IPS-15b (cell line): ENCODE data around the gene CTDSP2.
"Not testable (repeated sequence)": the region's sequence is repeated elsewhere in the genome, so short reads cannot be mapped to it uniquely, and the experiment has no call there.

ENCODE experiments used
- H3K27me3 ChIP-seq: one replicate; pipeline ENCODE4 v1.6.1; 2013; ENCODE audit warnings: low read length; ENCODE audit not compliant: control insufficient read depth, insufficient read depth
- H3K36me3 ChIP-seq: one replicate; pipeline ENCODE4 v1.6.1; 2013; ENCODE audit warnings: low read length; ENCODE audit not compliant: control insufficient read depth, insufficient read depth
- H3K4me1 ChIP-seq: one replicate; pipeline ENCODE4 v1.6.1; 2013; ENCODE audit warnings: mild to moderate bottlenecking, low read length; ENCODE audit not compliant: control insufficient read depth, insufficient read depth
- H3K4me3 ChIP-seq: one replicate; pipeline ENCODE4 v1.5.1; 2013; ENCODE audit warnings: low read depth, low read length
- H3K9ac ChIP-seq: one replicate; pipeline ENCODE4 v1.6.1; 2013; ENCODE audit warnings: low read depth, mild to moderate bottlenecking, low read length
- H3K9me3 ChIP-seq: one replicate; pipeline ENCODE4 v1.6.1; 2013; ENCODE audit warnings: mild to moderate bottlenecking, low read length; ENCODE audit not compliant: control insufficient read depth, insufficient read depth

The CTDSP2 gene

GRCh38 chr12:57888409-57889157, 42.1 kb upstream of the CTDSP2 start:
- H3K27me3 ChIP-seq, result peaks cover 2% of the 10 kb centered on the region
- peak overlapping the region; percentile 30 for H3K9ac ChIP-seq
- H3K36me3 ChIP-seq, result no peaks in the 10 kb centered on the region
- peaks cover 16% of the 10 kb centered on the region for H3K4me1 ChIP-seq
- H3K9me3 ChIP-seq, result no peaks in the 10 kb centered on the region
- no peak overlapping the region for H3K4me3 ChIP-seq

DNA sequence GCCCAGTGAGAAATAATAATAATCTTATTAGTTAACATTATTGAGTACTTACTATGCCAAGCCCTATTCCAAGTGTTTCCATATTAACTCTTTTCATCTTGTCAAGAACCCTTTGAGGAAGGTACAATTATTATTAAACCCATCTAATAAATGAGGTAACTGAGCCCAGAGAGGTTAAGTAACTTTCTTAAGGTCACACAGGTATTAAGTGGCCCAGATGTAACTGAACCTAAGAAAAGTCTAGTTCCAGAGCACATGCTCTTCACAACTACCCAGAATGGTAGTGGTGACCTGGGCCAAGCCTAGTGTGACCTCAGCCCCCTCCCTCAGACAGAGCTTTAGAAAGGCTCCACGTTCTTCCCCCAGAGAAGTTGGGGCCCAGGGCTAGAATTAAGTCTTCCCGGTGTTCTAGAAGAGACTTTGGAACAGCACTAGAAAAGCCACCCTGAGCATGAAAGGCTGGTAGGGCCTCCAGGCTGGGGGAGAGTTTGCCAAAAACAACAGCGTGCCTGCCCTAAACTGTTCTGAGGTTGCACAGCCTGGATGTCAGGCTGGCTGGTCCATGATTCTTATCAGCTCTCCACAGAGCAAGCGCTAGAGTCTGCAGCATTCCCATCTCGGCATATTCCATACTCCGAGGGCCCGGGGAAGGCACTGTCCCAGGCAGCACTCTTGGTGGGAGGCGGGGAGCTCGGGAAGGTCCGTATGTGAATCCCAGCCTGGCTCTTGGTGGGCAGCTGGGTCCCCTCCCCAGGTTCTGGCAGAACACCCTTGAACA, 41.3 kb upstream of the CTDSP2 start:
- Histone ChIP-seq H3K9me3 (no peaks in the 10 kb centered on the region), H3K36me3 (no peaks in the 10 kb centered on the region), H3K4me1 (peaks cover 16% of the 10 kb centered on the region), H3K27me3 (peaks cover 2% of the 10 kb centered on the region), H3K9ac (no peak overlapping the region), H3K4me3 (no peak overlapping the region)

DNA sequence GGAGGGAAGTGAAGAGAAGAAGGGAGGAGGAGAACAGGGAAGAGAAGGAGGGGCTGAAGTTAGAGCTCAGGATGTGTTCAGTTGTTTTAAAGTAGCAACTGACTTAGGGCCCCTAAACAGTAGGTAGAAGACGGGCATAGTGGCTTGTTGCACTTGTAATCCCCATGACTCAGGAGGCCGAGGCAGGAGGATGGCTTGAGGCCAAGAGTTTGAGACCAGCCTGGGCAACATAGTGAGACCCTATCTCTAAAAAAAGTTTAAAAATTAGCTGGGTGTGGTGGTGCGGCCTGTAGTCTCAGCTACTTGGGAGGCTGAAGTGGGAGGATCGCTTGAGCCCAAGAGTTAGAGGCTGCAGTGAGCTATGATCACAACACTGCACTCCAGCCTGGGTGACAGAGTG, 40.4 kb upstream of the CTDSP2 start:
- H3K9me3 ChIP-seq, H3K4me3 ChIP-seq, H3K27me3 ChIP-seq, H3K36me3 ChIP-seq, H3K9ac ChIP-seq: not testable (repeated sequence)
- peaks cover 16% of the 10 kb centered on the region for H3K4me1 ChIP-seq

DNA sequence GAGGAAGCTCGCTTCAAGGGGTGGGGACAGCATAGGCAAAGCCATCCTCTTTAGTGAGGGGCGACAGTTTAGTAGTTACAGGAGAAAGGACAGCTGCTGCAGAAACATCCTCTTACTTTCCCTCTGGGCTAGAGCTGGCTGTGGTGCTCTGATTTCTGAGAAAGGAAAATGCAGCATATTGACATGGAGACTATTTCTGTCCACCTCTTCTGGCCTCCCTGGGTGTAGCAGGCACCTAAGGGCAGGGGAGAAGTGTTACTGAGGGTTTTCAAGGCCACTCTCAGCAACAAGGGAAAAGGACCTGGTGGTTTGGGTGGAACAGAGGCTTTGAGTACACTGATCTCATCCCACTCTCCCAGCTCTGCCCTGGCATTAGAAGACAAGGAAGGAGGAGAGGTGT, 40.0 kb upstream of the CTDSP2 start:
- no peak overlapping the region for H3K4me3 ChIP-seq
- H3K4me1 ChIP-seq, result peaks cover 16% of the 10 kb centered on the region
- H3K9me3 ChIP-seq, result no peaks in the 10 kb centered on the region
- no peak overlapping the region for H3K9ac ChIP-seq
- peaks cover 2% of the 10 kb centered on the region for H3K27me3 ChIP-seq
- no peaks in the 10 kb centered on the region for H3K36me3 ChIP-seq

DNA sequence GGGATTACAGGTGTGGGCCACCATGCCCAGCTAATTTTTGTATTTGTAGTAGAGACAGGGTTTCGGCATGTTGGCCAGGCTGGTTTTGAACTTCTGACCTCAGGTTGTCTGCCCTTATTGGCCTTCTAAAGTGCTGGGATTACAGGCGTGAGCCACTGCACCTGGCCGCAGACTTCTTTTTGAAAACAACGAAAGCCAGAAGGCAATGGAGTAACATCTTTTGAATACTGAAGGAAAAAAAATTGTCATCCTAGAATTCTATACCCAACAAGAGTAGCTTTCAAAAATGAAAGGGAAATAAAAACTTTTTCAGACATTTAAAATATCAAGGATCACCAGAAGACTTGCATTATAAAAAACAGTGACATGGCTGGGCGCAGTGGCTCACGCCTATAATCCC, 38.7 kb upstream of the CTDSP2 start:
- H3K4me3 ChIP-seq, result no peak overlapping the region
- H3K36me3 ChIP-seq, result no peaks in the 10 kb centered on the region
- H3K4me1 ChIP-seq, result peaks cover 16% of the 10 kb centered on the region
- no peak overlapping the region for H3K9ac ChIP-seq
- no peaks in the 10 kb centered on the region for H3K9me3 ChIP-seq
- peaks cover 2% of the 10 kb centered on the region for H3K27me3 ChIP-seq

DNA sequence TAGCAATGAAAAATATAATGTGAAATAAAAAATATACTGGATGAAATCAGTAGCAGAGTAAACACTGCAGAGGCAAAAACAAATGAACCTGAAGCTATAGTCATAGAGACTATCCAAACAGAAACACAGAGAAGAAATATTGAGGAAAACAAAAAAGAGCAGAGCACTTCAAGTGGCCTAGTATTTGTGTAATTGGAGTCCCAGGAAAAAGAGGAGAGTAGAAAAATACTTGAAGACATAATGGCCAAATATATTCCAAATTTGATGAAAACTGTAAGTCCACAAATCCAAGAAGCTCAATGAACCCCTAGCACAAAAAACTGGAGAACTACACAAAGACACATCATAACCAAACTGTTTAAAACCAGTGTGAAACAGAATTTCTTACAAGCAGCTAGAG, 37.2 kb upstream of the CTDSP2 start:
- Histone ChIP-seq H3K4me1 (peaks cover 6% of the 10 kb centered on the region), H3K36me3 (no peaks in the 10 kb centered on the region), H3K27me3 (peaks cover 2% of the 10 kb centered on the region), H3K9ac (no peak overlapping the region), H3K4me3 (no peak overlapping the region), H3K9me3 (no peaks in the 10 kb centered on the region)

DNA sequence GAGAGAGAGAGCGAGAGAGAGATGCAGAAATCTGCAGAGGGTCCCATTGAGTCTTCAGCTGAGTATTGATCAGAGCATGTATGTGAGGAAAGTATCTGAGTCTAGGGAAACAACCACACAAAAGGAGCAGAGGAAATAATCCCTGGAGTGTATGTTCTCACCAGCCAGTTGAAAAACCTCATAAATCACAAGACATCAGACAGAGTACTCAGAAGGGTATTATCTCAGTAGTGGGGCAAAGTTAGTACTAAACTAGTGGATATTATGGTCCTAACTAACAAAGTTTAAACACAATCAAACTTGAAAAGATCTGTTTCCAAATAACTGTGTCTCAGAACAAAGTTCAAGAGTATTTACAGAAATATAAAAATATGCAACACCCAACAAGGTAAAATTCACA, 36.5 kb upstream of the CTDSP2 start:
- no peaks in the 10 kb centered on the region for H3K36me3 ChIP-seq
- H3K4me3 ChIP-seq, result no peak overlapping the region
- no peaks in the 10 kb centered on the region for H3K9me3 ChIP-seq
- H3K9ac ChIP-seq, result no peak overlapping the region
- no peaks in the 10 kb centered on the region for H3K4me1 ChIP-seq
- H3K27me3 ChIP-seq, result peaks cover 2% of the 10 kb centered on the region

- Histone ChIP-seq H3K4me1 (no peaks in the 10 kb centered on the region), H3K27me3 (peaks cover 2% of the 10 kb centered on the region), H3K36me3 (no peaks in the 10 kb centered on the region), H3K4me3 (no peak overlapping the region), H3K9me3 (no peaks in the 10 kb centered on the region), H3K9ac (no peak overlapping the region)
Measured at GRCh38 chr12:57882575-57882974, 36.0 kb upstream of the CTDSP2 start.

DNA sequence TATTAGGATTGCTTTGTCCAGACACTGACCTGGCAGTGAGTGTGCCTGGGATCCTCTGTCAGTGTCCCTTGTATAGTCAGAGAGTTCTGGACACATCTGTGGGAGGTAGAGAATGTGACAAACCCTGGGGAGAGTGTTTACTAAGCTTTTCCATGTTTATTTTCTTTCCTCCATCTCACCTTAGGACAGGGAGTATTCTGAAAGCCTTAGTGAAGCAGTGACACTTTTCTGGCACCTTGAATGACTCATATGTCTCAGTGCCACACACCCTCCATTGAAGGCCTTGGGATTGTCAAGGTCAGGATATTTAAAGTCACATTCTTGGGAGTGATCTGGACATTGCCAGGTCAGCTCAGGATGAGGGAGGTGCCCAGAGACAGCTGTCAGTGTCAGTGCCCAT, 34.9 kb upstream of the CTDSP2 start:
- Histone ChIP-seq H3K9me3 (no peaks in the 10 kb centered on the region), H3K27me3 (no peaks in the 10 kb centered on the region), H3K4me3 (no peak overlapping the region), H3K9ac (no peak overlapping the region), H3K36me3 (no peaks in the 10 kb centered on the region), H3K4me1 (no peaks in the 10 kb centered on the region)

DNA sequence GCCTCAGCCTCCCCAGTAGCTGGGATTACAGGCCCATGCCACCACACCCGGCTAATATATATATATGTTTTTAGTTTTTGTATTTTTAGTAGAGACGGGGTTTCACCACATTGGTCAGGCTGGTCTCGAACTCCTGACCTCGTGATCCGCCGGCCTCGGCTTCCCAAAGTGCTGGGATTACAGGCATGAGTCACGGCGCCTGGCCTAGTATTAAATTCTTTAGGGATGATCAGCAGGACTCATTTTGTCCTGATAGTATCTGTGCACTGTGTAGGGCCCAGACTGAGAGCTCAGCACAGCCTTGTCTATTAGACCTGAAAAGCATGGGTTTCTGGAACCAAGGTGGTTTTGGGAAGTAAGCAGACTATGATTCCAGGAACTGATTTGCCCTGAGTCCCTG, 34.5 kb upstream of the CTDSP2 start:
- H3K4me1 ChIP-seq, H3K9ac ChIP-seq: not testable (repeated sequence)

DNA sequence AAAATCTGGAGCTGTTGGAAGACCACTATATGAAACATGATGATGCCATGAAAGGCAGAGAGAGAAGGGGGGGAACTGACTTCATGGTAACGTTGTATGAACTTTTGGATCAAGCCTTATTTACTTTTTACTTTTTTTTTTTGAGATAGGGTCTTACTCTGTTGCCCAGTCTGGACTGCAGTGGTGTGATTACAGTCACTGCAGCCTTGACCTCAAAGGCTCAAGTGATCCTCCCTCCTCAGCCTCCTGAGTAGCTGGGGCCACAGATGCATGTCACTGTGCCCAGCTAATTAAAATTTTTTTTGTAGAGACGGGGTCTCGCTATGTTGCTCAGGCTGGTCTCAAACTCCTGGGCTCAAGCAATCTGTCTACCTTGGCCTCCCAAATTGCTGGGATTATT, 31.3 kb upstream of the CTDSP2 start:
- Histone ChIP-seq H3K9me3 (no peaks in the 10 kb centered on the region), H3K36me3 (no peaks in the 10 kb centered on the region), H3K27me3 (no peaks in the 10 kb centered on the region), H3K9ac (no peak overlapping the region), H3K4me1 (no peaks in the 10 kb centered on the region), H3K4me3 (no peak overlapping the region)

More for the DNA sequence above, 34.5 kb upstream of the CTDSP2 start:
- H3K27me3 ChIP-seq, H3K4me3 ChIP-seq, H3K9me3 ChIP-seq, H3K36me3 ChIP-seq: not testable (repeated sequence)
